OCI-M2 (cell line): Measurements from ENCODE around the gene EXOC2.

Experiments
- DNase-seq: peaks from one replicate; lab custom pipeline; 2025; ENCODE audit not compliant: unreplicated experiment; lab: John Stamatoyannopoulos, UW

The EXOC2 gene

GRCh38 chr6:447381-448165 is 245.4 kb downstream of the EXOC2 start:
- no peak for DNase-seq

GRCh38 chr6:446418-447366 is 246.2 kb downstream of the EXOC2 start:
- DNase-seq = no peak

- DNase-seq = no peak
Measured at GRCh38 chr6:445571-446417, 247.1 kb downstream of the EXOC2 start.

- no peak for DNase-seq
Measured at GRCh38 chr6:444653-445275, 248.2 kb downstream of the EXOC2 start.

GRCh38 chr6:443621-444159 is 249.2 kb downstream of the EXOC2 start:
- DNase-seq = no peak

- DNase-seq = no peak
Measured at GRCh38 chr6:441126-441920, 251.6 kb downstream of the EXOC2 start.

- DNase-seq = no peak
Measured at GRCh38 chr6:439641-440167, 253.2 kb downstream of the EXOC2 start.

- no peak for DNase-seq
Measured at GRCh38 chr6:438634-439170, 254.2 kb downstream of the EXOC2 start.

GRCh38 chr6:437037-437392 is 255.9 kb downstream of the EXOC2 start:
- no peak for DNase-seq

GRCh38 chr6:436308-437036 is 256.5 kb downstream of the EXOC2 start:
- no peak for DNase-seq

- no peak for DNase-seq
Measured at GRCh38 chr6:435441-436307, 257.3 kb downstream of the EXOC2 start.
